ENCODE data around the gene EIF3D.

Gene EIF3D

DNA sequence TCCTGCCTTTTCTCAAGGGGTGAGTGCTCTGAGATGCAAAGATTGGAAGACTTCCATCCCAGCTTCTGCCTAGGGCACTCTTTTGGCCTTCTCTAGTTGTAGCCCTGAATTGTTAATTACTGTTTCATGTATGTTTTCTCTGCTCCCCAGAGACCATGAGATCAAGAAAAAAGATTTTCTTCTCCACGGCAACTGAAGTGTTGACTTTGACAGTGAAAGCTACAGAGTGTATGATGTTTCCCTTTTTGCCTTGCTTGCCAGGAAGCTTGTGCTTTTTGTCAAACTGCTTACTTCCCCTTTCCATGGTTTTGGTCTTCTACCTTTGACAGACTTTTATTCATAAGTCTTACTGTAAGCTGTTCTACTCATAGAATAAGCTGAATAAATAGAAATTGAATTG, 23.3 kb upstream of the EIF3D start:
- H3K36me3 ChIP-seq (ENCODE audit: control insufficient read depth, insufficient read depth, low read length), result no peaks in the 10 kb centered on the region
- no peak overlapping the region for H3K27ac ChIP-seq (ENCODE audit: insufficient read depth, low read depth, low read length, poor library complexity, severe bottlenecking)
- H3K9me3 ChIP-seq (ENCODE audit: control insufficient read depth, low read length), result no peaks in the 10 kb centered on the region
- H3K27me3 ChIP-seq (ENCODE audit: control insufficient read depth, insufficient read depth, low read length, poor library complexity, severe bottlenecking), result no peaks in the 10 kb centered on the region
- H3K4me1 ChIP-seq (ENCODE audit: control insufficient read depth, insufficient read depth, low read length), result peaks cover 7% of the 10 kb centered on the region
- no peak overlapping the region for H3K4me3 ChIP-seq (ENCODE audit: insufficient read depth, low read depth, low read length)
- WGBS, 2 experiments, result 94 to 100% methylated on average over 1 of the region's 1 CpG

- Histone ChIP-seq H3K4me3 (ENCODE audit: insufficient read depth, low read depth, low read length) (no peak overlapping the region), H3K9me3 (ENCODE audit: control insufficient read depth, low read length) (no peaks in the 10 kb centered on the region), H3K4me1 (ENCODE audit: control insufficient read depth, insufficient read depth, low read length) (peaks cover 7% of the 10 kb centered on the region), H3K27ac (ENCODE audit: insufficient read depth, low read depth, low read length, poor library complexity, severe bottlenecking) (no peak overlapping the region), H3K36me3 (ENCODE audit: control insufficient read depth, insufficient read depth, low read length) (no peaks in the 10 kb centered on the region), H3K27me3 (ENCODE audit: control insufficient read depth, insufficient read depth, low read length, poor library complexity, severe bottlenecking) (no peaks in the 10 kb centered on the region)
- WGBS, 2 experiments, result 87 to 89% methylated on average over 13 of the region's 13 CpGs
Observed at GRCh38 chr22:36550701-36551495, 21.9 kb upstream of the EIF3D start.

DNA sequence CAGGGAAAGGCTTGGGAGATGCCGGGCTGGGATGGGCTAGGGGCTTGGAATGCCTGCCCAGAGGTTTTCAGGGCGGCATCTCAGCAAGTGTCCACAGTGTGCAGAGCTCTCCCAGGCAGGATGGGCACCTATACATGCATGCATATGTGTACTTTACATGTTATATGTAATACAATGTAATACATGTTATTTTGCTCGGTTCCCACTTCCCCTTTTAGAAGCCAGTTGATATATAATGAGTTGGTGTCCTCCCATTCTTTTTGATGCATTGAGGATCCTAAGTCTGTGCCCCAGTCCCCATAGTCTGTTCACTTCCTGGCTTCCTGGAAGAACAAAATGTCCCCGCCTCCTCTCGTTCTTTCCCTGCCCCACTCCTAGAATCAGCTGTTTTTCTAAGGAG, 20.1 kb upstream of the EIF3D start:
- no peaks in the 10 kb centered on the region for H3K9me3 ChIP-seq (ENCODE audit: control insufficient read depth, low read length)
- no peak overlapping the region for H3K27ac ChIP-seq (ENCODE audit: insufficient read depth, low read depth, low read length, poor library complexity, severe bottlenecking)
- no peaks in the 10 kb centered on the region for H3K27me3 ChIP-seq (ENCODE audit: control insufficient read depth, insufficient read depth, low read length, poor library complexity, severe bottlenecking)
- 83 to 89% methylated on average over 5 of the region's 5 CpGs for WGBS, 2 experiments
- H3K36me3 ChIP-seq (ENCODE audit: control insufficient read depth, insufficient read depth, low read length), result no peaks in the 10 kb centered on the region
- H3K4me1 ChIP-seq (ENCODE audit: control insufficient read depth, insufficient read depth, low read length), result peaks cover 7% of the 10 kb centered on the region
- H3K4me3 ChIP-seq (ENCODE audit: insufficient read depth, low read depth, low read length), result no peak overlapping the region

DNA sequence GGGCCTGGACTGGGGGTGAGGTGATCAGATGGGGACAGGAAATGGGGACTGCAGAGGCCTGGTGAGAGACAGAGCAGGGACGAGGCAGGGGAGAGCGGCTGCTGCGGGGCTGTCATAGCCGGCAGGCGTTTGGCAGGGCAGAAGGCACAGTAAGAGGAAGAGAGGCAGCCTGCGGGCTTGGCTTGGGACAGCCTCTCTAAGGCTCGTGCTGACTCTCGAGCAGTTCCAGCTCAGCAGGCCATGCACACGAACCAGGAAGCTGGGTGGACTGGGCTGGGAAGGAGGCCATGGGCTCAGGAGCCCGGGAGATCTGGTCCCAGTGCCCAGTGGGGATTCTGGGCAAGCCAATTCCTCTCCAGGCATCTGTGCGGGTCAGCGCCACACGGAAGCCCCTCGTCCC, 19.6 kb upstream of the EIF3D start:
- Histone ChIP-seq H3K4me1 (ENCODE audit: control insufficient read depth, insufficient read depth, low read length) (peaks cover 7% of the 10 kb centered on the region), H3K27me3 (ENCODE audit: control insufficient read depth, insufficient read depth, low read length, poor library complexity, severe bottlenecking) (no peaks in the 10 kb centered on the region), H3K36me3 (ENCODE audit: control insufficient read depth, insufficient read depth, low read length) (no peaks in the 10 kb centered on the region), H3K9me3 (ENCODE audit: control insufficient read depth, low read length) (no peaks in the 10 kb centered on the region), H3K27ac (ENCODE audit: insufficient read depth, low read depth, low read length, poor library complexity, severe bottlenecking) (no peak overlapping the region), H3K4me3 (ENCODE audit: insufficient read depth, low read depth, low read length) (no peak overlapping the region)
- WGBS, 2 experiments, result 52 to 57% methylated on average over 14 of the region's 14 CpGs

DNA sequence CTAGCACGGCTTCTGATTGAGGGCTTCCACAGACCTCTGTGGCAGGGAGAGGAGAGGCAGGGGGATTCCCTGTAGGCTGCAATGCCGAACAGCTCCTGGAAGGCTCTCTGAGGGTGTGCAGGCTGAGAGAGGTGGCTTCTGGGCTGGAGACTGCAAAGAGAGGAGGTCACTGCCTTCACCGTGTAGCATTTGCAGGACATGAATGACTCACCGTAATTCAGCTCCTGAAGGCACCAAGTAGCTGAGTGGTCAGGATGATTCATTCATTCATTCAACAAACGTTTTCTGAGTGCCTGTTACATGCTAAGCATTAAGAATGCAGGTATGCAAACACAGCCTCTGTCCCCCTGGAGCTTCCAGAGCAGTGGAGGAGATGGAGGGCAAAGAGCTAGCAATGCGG, 18.0 kb upstream of the EIF3D start:
- H3K4me1 ChIP-seq (ENCODE audit: control insufficient read depth, insufficient read depth, low read length), result peaks cover 7% of the 10 kb centered on the region
- no peaks in the 10 kb centered on the region for H3K27me3 ChIP-seq (ENCODE audit: control insufficient read depth, insufficient read depth, low read length, poor library complexity, severe bottlenecking)
- no peak overlapping the region for H3K4me3 ChIP-seq (ENCODE audit: insufficient read depth, low read depth, low read length)
- H3K27ac ChIP-seq (ENCODE audit: insufficient read depth, low read depth, low read length, poor library complexity, severe bottlenecking), result no peak overlapping the region
- no peaks in the 10 kb centered on the region for H3K36me3 ChIP-seq (ENCODE audit: control insufficient read depth, insufficient read depth, low read length)
- WGBS, 2 experiments, result 63 to 64% methylated on average over 5 to 6 of the region's 6 CpGs
- H3K9me3 ChIP-seq (ENCODE audit: control insufficient read depth, low read length), result no peaks in the 10 kb centered on the region

GRCh38 chr22:36546092-36546804, 17.3 kb upstream of the EIF3D start:
- H3K4me3 ChIP-seq (ENCODE audit: insufficient read depth, low read depth, low read length), result no peak overlapping the region
- WGBS, 2 experiments, result 40 to 46% methylated on average over 19 to 22 of the region's 23 CpGs

DNA sequence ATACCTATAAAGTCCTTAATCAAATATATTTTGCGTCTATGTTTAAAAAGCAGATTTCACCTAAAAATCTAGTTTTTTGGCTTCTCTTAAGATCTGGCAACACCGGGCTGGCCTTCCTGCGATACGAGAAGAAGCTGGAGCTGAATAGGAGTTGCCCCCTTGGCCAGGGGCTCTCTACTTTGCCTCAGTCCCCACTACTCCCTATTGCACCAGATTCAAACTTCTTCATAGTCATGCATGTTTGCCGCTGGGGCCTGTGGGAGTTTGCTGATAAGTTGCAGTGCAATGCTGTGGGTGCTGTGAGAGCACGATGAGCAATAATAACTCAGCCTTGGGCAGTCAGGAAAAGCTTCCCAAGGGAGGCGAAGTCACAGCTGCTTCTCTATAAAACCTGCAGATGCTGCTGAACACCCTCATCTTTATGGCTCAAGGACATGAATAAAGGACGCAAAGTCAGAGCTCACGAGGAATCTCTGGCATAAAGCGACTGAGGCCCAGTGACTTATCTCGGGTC, 15.2 kb upstream of the EIF3D start:
- Histone ChIP-seq H3K36me3 (ENCODE audit: control insufficient read depth, insufficient read depth, low read length) (no peaks in the 10 kb centered on the region), H3K27me3 (ENCODE audit: control insufficient read depth, insufficient read depth, low read length, poor library complexity, severe bottlenecking) (no peaks in the 10 kb centered on the region), H3K4me1 (ENCODE audit: control insufficient read depth, insufficient read depth, low read length) (peaks cover 4% of the 10 kb centered on the region), H3K9me3 (ENCODE audit: control insufficient read depth, low read length) (no peaks in the 10 kb centered on the region), H3K4me3 (ENCODE audit: insufficient read depth, low read depth, low read length) (no peak overlapping the region), H3K27ac (ENCODE audit: insufficient read depth, low read depth, low read length, poor library complexity, severe bottlenecking) (no peak overlapping the region)
- 89 to 93% methylated on average over 11 of the region's 11 CpGs for WGBS, 2 experiments

More at GRCh38 chr22:36546092-36546804, 17.3 kb upstream of the EIF3D start:
- H3K27ac ChIP-seq (ENCODE audit: insufficient read depth, low read depth, low read length, poor library complexity, severe bottlenecking), result no peak overlapping the region
- no peaks in the 10 kb centered on the region for H3K27me3 ChIP-seq (ENCODE audit: control insufficient read depth, insufficient read depth, low read length, poor library complexity, severe bottlenecking)
- peaks cover 7% of the 10 kb centered on the region for H3K4me1 ChIP-seq (ENCODE audit: control insufficient read depth, insufficient read depth, low read length)
- H3K9me3 ChIP-seq (ENCODE audit: control insufficient read depth, low read length), result no peaks in the 10 kb centered on the region
- H3K36me3 ChIP-seq (ENCODE audit: control insufficient read depth, insufficient read depth, low read length), result no peaks in the 10 kb centered on the region

DNA sequence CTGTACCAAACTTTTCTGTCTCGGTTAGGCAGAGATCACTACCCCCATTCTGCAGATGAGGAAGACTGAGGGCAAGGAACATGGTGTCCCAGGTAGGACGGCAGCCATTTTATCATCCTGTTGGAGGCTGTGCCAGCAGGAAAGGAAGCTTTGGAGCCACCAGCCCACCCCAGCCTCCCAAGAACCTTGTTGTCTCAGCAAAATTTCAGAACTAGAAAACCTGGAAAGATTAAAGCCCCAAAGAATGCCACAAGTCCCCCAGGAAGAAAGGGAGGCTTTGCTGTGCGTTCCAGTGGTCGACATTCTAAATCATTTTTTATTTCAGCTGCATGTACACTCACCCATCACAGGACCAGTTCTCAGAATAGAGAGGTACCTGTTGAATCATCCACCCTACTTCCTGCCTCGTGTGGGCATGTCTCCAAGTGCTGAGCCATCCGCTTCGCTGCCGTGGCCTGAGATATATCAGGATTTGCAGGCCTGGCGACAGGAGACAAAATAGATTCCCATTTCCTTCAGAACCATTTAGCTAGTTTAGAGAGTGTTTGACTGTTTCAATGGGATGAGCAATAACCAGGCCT, 13.0 kb upstream of the EIF3D start:
- 92 to 95% methylated on average over 9 of the region's 9 CpGs for WGBS, 2 experiments
- H3K27ac ChIP-seq (ENCODE audit: insufficient read depth, low read depth, low read length, poor library complexity, severe bottlenecking), result no peak overlapping the region
- H3K9me3 ChIP-seq (ENCODE audit: control insufficient read depth, low read length), result no peaks in the 10 kb centered on the region
- H3K4me3 ChIP-seq (ENCODE audit: insufficient read depth, low read depth, low read length), result no peak overlapping the region
- H3K27me3 ChIP-seq (ENCODE audit: control insufficient read depth, insufficient read depth, low read length, poor library complexity, severe bottlenecking), result no peaks in the 10 kb centered on the region
- no peaks in the 10 kb centered on the region for H3K4me1 ChIP-seq (ENCODE audit: control insufficient read depth, insufficient read depth, low read length)
- H3K36me3 ChIP-seq (ENCODE audit: control insufficient read depth, insufficient read depth, low read length), result no peaks in the 10 kb centered on the region

DNA sequence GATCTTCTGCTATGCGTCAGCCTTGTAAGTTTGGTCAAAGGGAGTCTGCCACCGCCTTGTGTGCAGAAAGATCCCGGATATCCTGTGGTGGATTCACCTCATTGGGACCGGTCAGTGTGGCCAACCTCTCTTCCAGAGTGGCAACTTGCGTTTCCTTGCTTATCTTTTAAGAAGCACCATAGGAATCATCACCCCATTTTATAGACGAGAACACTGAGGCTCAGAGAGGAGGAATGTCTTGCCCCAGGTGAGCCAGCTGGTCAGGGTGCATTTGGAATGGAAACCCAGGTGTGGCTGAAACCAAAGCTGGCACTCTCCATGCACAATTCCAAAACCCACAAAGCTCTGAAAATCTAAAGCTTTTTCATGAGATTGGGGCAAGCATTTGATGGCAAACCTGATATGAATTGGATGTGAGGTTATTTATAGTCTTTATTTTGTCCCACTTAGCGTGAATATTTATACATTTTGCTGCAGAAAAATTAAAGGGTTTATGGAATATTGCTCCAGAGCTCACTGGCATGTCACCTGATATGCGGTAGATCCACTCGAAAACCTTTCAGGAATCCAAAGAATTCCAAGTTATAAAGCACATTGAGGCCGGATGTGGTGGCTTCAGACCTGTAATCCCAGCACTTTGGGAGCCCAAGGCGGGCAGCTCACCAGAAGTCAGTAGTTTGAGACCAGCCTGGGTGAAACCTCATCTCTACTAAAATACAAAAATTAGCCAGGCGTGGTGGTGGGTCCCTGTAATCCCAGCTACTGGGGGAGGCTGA, 12.1 kb upstream of the EIF3D start:
- no peaks in the 10 kb centered on the region for H3K9me3 ChIP-seq (ENCODE audit: control insufficient read depth, low read length)
- no peaks in the 10 kb centered on the region for H3K27me3 ChIP-seq (ENCODE audit: control insufficient read depth, insufficient read depth, low read length, poor library complexity, severe bottlenecking)
- no peaks in the 10 kb centered on the region for H3K36me3 ChIP-seq (ENCODE audit: control insufficient read depth, insufficient read depth, low read length)
- no peak overlapping the region for H3K27ac ChIP-seq (ENCODE audit: insufficient read depth, low read depth, low read length, poor library complexity, severe bottlenecking)
- H3K4me3 ChIP-seq (ENCODE audit: insufficient read depth, low read depth, low read length), result no peak overlapping the region
- 90 to 92% methylated on average over 12 of the region's 12 CpGs for WGBS, 2 experiments
- H3K4me1 ChIP-seq (ENCODE audit: control insufficient read depth, insufficient read depth, low read length), result peaks cover 3% of the 10 kb centered on the region

Measured in ectodermal cell (in vitro differentiated cells).